Measurements from ENCODE around the gene CARMIL3.
A peak's percentile ranks its signal among the peaks of the same experiment; 100 is the strongest.

Gene CARMIL3

GRCh38 chr14:24092505-24093206 lies 40.8 kb downstream of the CARMIL3 start:
- H2AFZ ChIP-seq (ENCODE audit: low read depth, low read length), result no peak overlapping the region
- no peak overlapping the region for H2BK12ac ChIP-seq (ENCODE audit: low read length in 2 of 2)
- peaks cover 14% of the 10 kb centered on the region for H3K4me1 ChIP-seq (ENCODE audit: control insufficient read depth, insufficient read depth, low read depth, low read length)
- no peak overlapping the region for H3K4me3 ChIP-seq (ENCODE audit: insufficient read depth in 1 of 2, low read depth in 1 of 2, low read length in 2 of 2)
- no peak overlapping the region for H4K91ac ChIP-seq (ENCODE audit: low read length)
- H3K18ac ChIP-seq (ENCODE audit: low read depth in 1 of 2, low read length in 2 of 2), result no peak overlapping the region
- no peak overlapping the region for H3K4me2 ChIP-seq (ENCODE audit: low read length, poor library complexity, severe bottlenecking)
- H3K27ac ChIP-seq (ENCODE audit: low read length, poor library complexity, severe bottlenecking), result no peak overlapping the region
- no peak overlapping the region for H3K14ac ChIP-seq (ENCODE audit: low read length in 2 of 2)
- H3K23ac ChIP-seq (ENCODE audit: low read length in 2 of 2), result no peak overlapping the region
- WGBS, result 97% methylated on average over 2 of the region's 4 CpGs
- no peak overlapping the region for H2BK5ac ChIP-seq (ENCODE audit: low read depth, low read length, poor library complexity, severe bottlenecking)
- no peaks in the 10 kb centered on the region for H3K27me3 ChIP-seq (ENCODE audit: control insufficient read depth in 1 of 2, insufficient read depth in 1 of 2, low read length in 2 of 2)
- no peaks in the 10 kb centered on the region for H3K9me3 ChIP-seq (ENCODE audit: control insufficient read depth, low read length)
- H4K8ac ChIP-seq (ENCODE audit: low read length), result no peak overlapping the region
- DNase-seq, result no peak
- peaks cover 0 to 5% of the 10 kb centered on the region in 2 experiments for H3K36me3 ChIP-seq (ENCODE audit: control insufficient read depth in 1 of 2, insufficient read depth in 2 of 2, low read depth in 1 of 2, low read length in 2 of 2)
- H3K79me1 ChIP-seq (replicated peaks; ENCODE audit: low read length, poor library complexity, severe bottlenecking), result peaks cover 8% of the 10 kb centered on the region
- H2BK15ac ChIP-seq (ENCODE audit: low read depth, poor library complexity, severe bottlenecking), result no peak overlapping the region
- H3K9ac ChIP-seq (ENCODE audit: low read length), result no peak overlapping the region
- H2AK5ac ChIP-seq (ENCODE audit: low read length, severe bottlenecking), result no peak overlapping the region
- H2BK120ac ChIP-seq (ENCODE audit: low read depth, low read length), result no peak overlapping the region
- H3K4ac ChIP-seq (ENCODE audit: low read depth in 1 of 2, low read length in 2 of 2), result no peak overlapping the region

GRCh38 chr14:24093207-24093900 lies 41.5 kb downstream of the CARMIL3 start:
- no peak overlapping the region for H2AFZ ChIP-seq (ENCODE audit: low read depth, low read length)
- H3K18ac ChIP-seq (ENCODE audit: low read depth in 1 of 2, low read length in 2 of 2), result peak overlapping the region in 1 of 2 experiments; percentile 91
- no peak overlapping the region for H3K23ac ChIP-seq (ENCODE audit: low read length in 2 of 2)
- H3K4me2 ChIP-seq (ENCODE audit: low read length, poor library complexity, severe bottlenecking), result peak overlapping the region; percentile 94
- H4K8ac ChIP-seq (ENCODE audit: low read length), result peak overlapping the region; percentile 90
- H2BK5ac ChIP-seq (ENCODE audit: low read depth, low read length, poor library complexity, severe bottlenecking), result no peak overlapping the region
- no peaks in the 10 kb centered on the region for H3K9me3 ChIP-seq (ENCODE audit: control insufficient read depth, low read length)
- DNase-seq, result no peak
- peaks cover 14% of the 10 kb centered on the region for H3K4me1 ChIP-seq (ENCODE audit: control insufficient read depth, insufficient read depth, low read depth, low read length)
- H3K14ac ChIP-seq (ENCODE audit: low read length in 2 of 2), result no peak overlapping the region
- peaks cover 11% of the 10 kb centered on the region for H3K79me1 ChIP-seq (replicated peaks; ENCODE audit: low read length, poor library complexity, severe bottlenecking)
- 85% methylated on average over 19 of the region's 19 CpGs for WGBS
- H2BK12ac ChIP-seq (ENCODE audit: low read length in 2 of 2), result peak overlapping the region in 1 of 2 experiments; percentile 56
- H2BK15ac ChIP-seq (ENCODE audit: low read depth, poor library complexity, severe bottlenecking), result peak overlapping the region; percentile 15
- H2AK5ac ChIP-seq (ENCODE audit: low read length, severe bottlenecking), result no peak overlapping the region
- H3K36me3 ChIP-seq (ENCODE audit: control insufficient read depth in 1 of 2, insufficient read depth in 2 of 2, low read depth in 1 of 2, low read length in 2 of 2), result peaks cover 0 to 10% of the 10 kb centered on the region in 2 experiments
- H3K27ac ChIP-seq (ENCODE audit: low read length, poor library complexity, severe bottlenecking), result peak overlapping the region; percentile 4
- peak overlapping the region in 1 of 2 experiments; percentile 82 for H3K4ac ChIP-seq (ENCODE audit: low read depth in 1 of 2, low read length in 2 of 2)
- H3K27me3 ChIP-seq (ENCODE audit: control insufficient read depth in 1 of 2, insufficient read depth in 1 of 2, low read length in 2 of 2), result no peaks in the 10 kb centered on the region
- no peak overlapping the region for H2BK120ac ChIP-seq (ENCODE audit: low read depth, low read length)
- H3K9ac ChIP-seq (ENCODE audit: low read length), result peak overlapping the region; percentile 40
- H3K4me3 ChIP-seq (ENCODE audit: insufficient read depth in 1 of 2, low read depth in 1 of 2, low read length in 2 of 2), result peak overlapping the region in 1 of 2 experiments; percentile 90
- H4K91ac ChIP-seq (ENCODE audit: low read length), result peak overlapping the region; percentile 86

DNA sequence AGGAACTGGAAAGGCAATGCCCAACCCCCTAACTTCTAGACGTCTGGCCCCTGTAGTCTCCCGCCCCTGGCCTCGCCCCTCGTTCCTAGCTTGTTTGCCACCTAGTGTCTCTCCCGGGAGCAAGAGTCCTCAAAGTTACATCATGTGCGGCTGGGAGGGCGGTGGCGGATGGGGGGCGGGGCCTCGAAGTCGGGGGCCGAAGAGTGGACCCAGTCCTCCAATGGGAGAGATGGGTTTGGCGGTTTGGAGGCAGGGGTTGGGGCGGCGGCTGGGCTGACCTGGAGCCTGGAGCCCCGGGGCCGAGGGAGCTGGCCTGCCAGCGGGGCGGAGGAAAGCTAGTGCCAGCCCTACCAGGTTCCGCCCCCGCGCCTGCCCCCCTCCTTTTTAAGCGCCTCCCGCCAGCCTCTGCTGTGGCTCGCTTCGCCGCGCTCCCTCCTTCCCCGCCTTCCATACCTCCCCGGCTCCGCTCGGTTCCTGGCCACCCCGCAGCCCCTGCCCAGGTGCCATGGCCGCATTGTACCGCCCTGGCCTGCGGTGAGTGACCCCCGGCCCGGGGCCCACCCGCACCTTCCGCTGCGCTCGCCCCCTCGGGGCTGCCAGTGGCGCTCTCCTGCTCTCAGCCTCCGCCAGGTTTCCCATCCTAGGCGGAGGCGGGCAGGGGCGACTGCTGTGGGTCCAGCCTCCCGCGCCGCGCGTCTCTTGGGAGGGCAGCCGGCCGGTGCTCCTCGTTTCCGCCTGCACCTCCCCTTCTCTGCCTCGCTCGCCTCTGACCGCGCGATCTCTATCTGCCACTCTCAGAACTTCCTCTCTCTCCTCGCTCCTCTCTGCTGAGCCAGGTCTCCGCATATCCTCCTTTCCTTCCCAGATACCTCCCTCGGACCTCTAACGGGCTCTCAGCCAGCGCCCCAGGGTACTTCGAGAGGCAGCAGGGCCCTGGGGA lies 42.4 kb downstream of the CARMIL3 start, which contains the start of gene PCK2:
TSS of gene PCK2 (plus strand) at position 411 of the 940 bp plus-strand sequence. CDS start at position 506, 95 bp downstream.
- H3K18ac ChIP-seq (ENCODE audit: low read depth in 1 of 2, low read length in 2 of 2), result peak within 1 kb of the TSS; percentile 92 to 97
- peak within 1 kb of the TSS; percentile 48 for H3K27ac ChIP-seq (ENCODE audit: low read length, poor library complexity, severe bottlenecking)
- H3K4ac ChIP-seq (ENCODE audit: low read depth in 1 of 2, low read length in 2 of 2), result peak within 1 kb of the TSS; percentile 83 to 86
- H4K91ac ChIP-seq (ENCODE audit: low read length), result peak within 1 kb of the TSS; percentile 91
- H3K36me3 ChIP-seq (ENCODE audit: control insufficient read depth in 1 of 2, insufficient read depth in 2 of 2, low read depth in 1 of 2, low read length in 2 of 2), result peaks cover 0 to 18% of the 10 kb centered on the region in 2 experiments
- peak within 1 kb of the TSS; percentile 94 for H3K4me2 ChIP-seq (ENCODE audit: low read length, poor library complexity, severe bottlenecking)
- H3K14ac ChIP-seq (ENCODE audit: low read length in 2 of 2), result peak within 1 kb of the TSS in 1 of 2 experiments; percentile 92
- H2BK5ac ChIP-seq (ENCODE audit: low read depth, low read length, poor library complexity, severe bottlenecking), result peak within 1 kb of the TSS; percentile 62
- 1% methylated on average over 58 of the region's 68 CpGs for WGBS
- H3K27me3 ChIP-seq (ENCODE audit: control insufficient read depth in 1 of 2, insufficient read depth in 1 of 2, low read length in 2 of 2), result no peaks in the 10 kb centered on the region
- peaks cover 11% of the 10 kb centered on the region for H3K79me1 ChIP-seq (replicated peaks; ENCODE audit: low read length, poor library complexity, severe bottlenecking)
- H2BK15ac ChIP-seq (ENCODE audit: low read depth, poor library complexity, severe bottlenecking), result peak within 1 kb of the TSS; percentile 82
- H3K9ac ChIP-seq (ENCODE audit: low read length), result peak within 1 kb of the TSS; percentile 88
- DNase-seq, result peak; percentile 90
- no peaks in the 10 kb centered on the region for H3K9me3 ChIP-seq (ENCODE audit: control insufficient read depth, low read length)
- peak within 1 kb of the TSS; percentile 81 to 90 for H3K4me3 ChIP-seq (ENCODE audit: insufficient read depth in 1 of 2, low read depth in 1 of 2, low read length in 2 of 2)
- peak within 1 kb of the TSS; percentile 7 to 56 for H2BK12ac ChIP-seq (ENCODE audit: low read length in 2 of 2)
- peak within 1 kb of the TSS; percentile 82 for H2BK120ac ChIP-seq (ENCODE audit: low read depth, low read length)
- H2AK5ac ChIP-seq (ENCODE audit: low read length, severe bottlenecking), result no peak within 1 kb of the TSS
- H2AFZ ChIP-seq (ENCODE audit: low read depth, low read length), result peak within 1 kb of the TSS; percentile 95
- H3K23ac ChIP-seq (ENCODE audit: low read length in 2 of 2), result peak within 1 kb of the TSS; percentile 87 to 98
- H4K8ac ChIP-seq (ENCODE audit: low read length), result peak within 1 kb of the TSS; percentile 90
- peaks cover 14% of the 10 kb centered on the region for H3K4me1 ChIP-seq (ENCODE audit: control insufficient read depth, insufficient read depth, low read depth, low read length)

Data from mesenchymal stem cell (in vitro differentiated cells and primary cell).